Colonic mucosa (tissue), 2 donors: ENCODE results near the gene DRAM2. TPM values are rescaled to one million over a fixed set of nuclear protein-coding genes. Genes with fewer than 3 reads are reported as not detected.

Experiments
- total RNA-seq, 2 donors: library from RNA; stranded (reverse); fragmentation: NEBNext Ultra II Directional in 1 of 2; extraction: Animal tissue kit (Norgen Biotek cat#: 25700) in 1 of 2; gene quantifications; one replicate each; pipeline ENCODE4 v1.2.1, GENCODE V29; 2021
- donor health status: DM: no; HTN: no; CAD: no.
- donor health status: DM: no; HTN: no; CAD: no.

Gene DRAM2
- total RNA-seq, 2 donors from 2014 or later = 35.8 to 88.8 TPM

Other genes with a start within 250 kb of the DRAM2 start
- gene LRIF1, start 176.2 kb downstream of the DRAM2 start, total RNA-seq = 10 to 100 TPM in 1 of 2 donors, 1 to 10 TPM in 1; 8.9 to 13.0 TPM
- gene CEPT1, start 130 bp upstream of the DRAM2 start, total RNA-seq = 10 to 100 TPM; 35.7 to 38.7 TPM
- 10 to 100 TPM; 51.0 to 65.2 TPM for gene DENND2D, start 60.6 kb upstream of the DRAM2 start, total RNA-seq
- gene CHI3L2, start 87.6 kb upstream of the DRAM2 start, total RNA-seq = under 1 TPM; 0.49 to 0.53 TPM
- not detected for gene CHIA, start 150.8 kb upstream of the DRAM2 start, total RNA-seq